ENCODE measurements around the gene PARD3.

PARD3 gene

GRCh38 chr10:34804306-34804705, 10.8 kb downstream of the PARD3 start:
- no peak for TF ChIP-seq CTCF (conservative IDR thresholded peaks at IDR 0.05)
- no peak overlapping the region for H3K27ac ChIP-seq

- no peak overlapping the region for H3K27ac ChIP-seq
- TF ChIP-seq CTCF (conservative IDR thresholded peaks at IDR 0.05), result no peak
Measured at GRCh38 chr10:34802692-34803091, 12.4 kb downstream of the PARD3 start.

GRCh38 chr10:34801097-34801733, 13.9 kb downstream of the PARD3 start:
- H3K27ac ChIP-seq, result no peak overlapping the region
- TF ChIP-seq CTCF (conservative IDR thresholded peaks at IDR 0.05), result no peak

- no peak for TF ChIP-seq CTCF (conservative IDR thresholded peaks at IDR 0.05)
- no peak overlapping the region for H3K27ac ChIP-seq
Measured at GRCh38 chr10:34800624-34801023, 14.5 kb downstream of the PARD3 start.

GRCh38 chr10:34798654-34799053, 16.4 kb downstream of the PARD3 start:
- H3K27ac ChIP-seq, result no peak overlapping the region
- no peak for TF ChIP-seq CTCF (conservative IDR thresholded peaks at IDR 0.05)

- TF ChIP-seq CTCF (conservative IDR thresholded peaks at IDR 0.05), result no peak
- no peak overlapping the region for H3K27ac ChIP-seq
Measured at GRCh38 chr10:34797155-34797554, 17.9 kb downstream of the PARD3 start.

GRCh38 chr10:34796133-34796532, 19.0 kb downstream of the PARD3 start:
- no peak for TF ChIP-seq CTCF (conservative IDR thresholded peaks at IDR 0.05)
- no peak overlapping the region for H3K27ac ChIP-seq
